Right lobe of liver (tissue), 4 donors: ENCODE results near the gene CYP11A1.

Source experiments
- POLR2A ChIP-seq: fragments of 450-650 bp; IDR thresholded peaks from one replicate; pipeline ENCODE4 v1.6.1; 2017; ENCODE audit warnings: antibody characterized with exemption, mild to moderate bottlenecking
- TF ChIP-seq, protein P1 (sequence below), 4 donors: fragments of 200-600 bp in 3 of 4; fragments of 450-650 bp in 1 of 4; IDR thresholded peaks; one replicate each; pipeline versions ENCODE4 v1.5.1 to v1.8.0; 2016 to 2022; ENCODE audit warnings: antibody characterized with exemption in 4 of 4, mild to moderate bottlenecking in 2 of 4
- donor health status: DM: no; HTN: no; CAD: no.
- donor health status: DM: no; HTN: no; CAD: no.
- donor health status: DM: no; HTN: yes; CAD: no.

DNA sequence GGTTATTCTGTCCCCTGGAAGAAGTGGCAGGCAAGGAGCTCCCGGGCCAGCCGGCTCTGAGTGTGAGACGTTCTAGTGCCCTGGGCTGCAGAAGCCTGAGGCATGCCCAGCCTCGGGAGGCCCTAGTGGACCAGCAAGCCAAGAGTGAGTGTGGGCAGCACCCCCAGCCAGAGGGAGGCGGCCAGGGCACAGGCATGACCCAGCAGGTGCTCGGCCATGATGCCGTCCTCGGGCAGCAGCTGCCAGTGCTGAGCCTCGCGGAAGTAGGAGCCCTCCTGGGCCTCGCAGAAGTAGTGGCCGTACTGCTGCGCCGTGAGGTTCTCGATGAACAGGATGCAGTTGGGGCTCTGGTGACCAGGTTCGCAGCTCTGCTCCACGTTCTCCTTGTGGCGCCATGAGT, 43.1 kb upstream of the CYP11A1 start:
- TF ChIP-seq, protein P1, sequence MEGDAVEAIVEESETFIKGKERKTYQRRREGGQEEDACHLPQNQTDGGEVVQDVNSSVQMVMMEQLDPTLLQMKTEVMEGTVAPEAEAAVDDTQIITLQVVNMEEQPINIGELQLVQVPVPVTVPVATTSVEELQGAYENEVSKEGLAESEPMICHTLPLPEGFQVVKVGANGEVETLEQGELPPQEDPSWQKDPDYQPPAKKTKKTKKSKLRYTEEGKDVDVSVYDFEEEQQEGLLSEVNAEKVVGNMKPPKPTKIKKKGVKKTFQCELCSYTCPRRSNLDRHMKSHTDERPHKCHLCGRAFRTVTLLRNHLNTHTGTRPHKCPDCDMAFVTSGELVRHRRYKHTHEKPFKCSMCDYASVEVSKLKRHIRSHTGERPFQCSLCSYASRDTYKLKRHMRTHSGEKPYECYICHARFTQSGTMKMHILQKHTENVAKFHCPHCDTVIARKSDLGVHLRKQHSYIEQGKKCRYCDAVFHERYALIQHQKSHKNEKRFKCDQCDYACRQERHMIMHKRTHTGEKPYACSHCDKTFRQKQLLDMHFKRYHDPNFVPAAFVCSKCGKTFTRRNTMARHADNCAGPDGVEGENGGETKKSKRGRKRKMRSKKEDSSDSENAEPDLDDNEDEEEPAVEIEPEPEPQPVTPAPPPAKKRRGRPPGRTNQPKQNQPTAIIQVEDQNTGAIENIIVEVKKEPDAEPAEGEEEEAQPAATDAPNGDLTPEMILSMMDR (IDR thresholded peaks at IDR 0.05) = no peak
- TF ChIP-seq POLR2A = no peak
